ENCODE results near the gene SCAND1.

GRCh38 chr20:35953387-35954199, 709 bp downstream of the SCAND1 start:
- TF ChIP-seq CTCF (IDR thresholded peaks at IDR 0.05): no peak
- TF ChIP-seq POLR2AphosphoS5 (IDR thresholded peaks at IDR 0.05): no peak
- no peak for TF ChIP-seq POLR2A (IDR thresholded peaks at IDR 0.05)

Measured in prostate gland (tissue), 2 donors.